K562 (cell line): Measurements from ENCODE around the gene CDRT4. TPM values are rescaled to one million over a fixed set of nuclear protein-coding genes. Genes with fewer than 3 reads are reported as not detected.

Source experiments
- ATAC-seq: fragments of 200-7000 bp; cut with Tn5 transposase; 3 replicates; pipeline ENCODE4 v1.9.1; 2020; ENCODE audit warnings: moderate library complexity
- BruUV-seq: library from RNA; stranded (reverse); fragments of 400-500 nt; replicated peaks from 2 replicates; lab custom pipeline; 2021; lab: Mats Ljungman, UMichigan
- CTCF ChIA-PET: fragments of 300-600 bp; formaldehyde crosslinking; extraction: SDS; loops from one replicate; lab custom pipeline; 2021; ENCODE audit warnings: low intra/inter-chr PET ratio; lab: Yijun Ruan, JAX
- POLR2A ChIA-PET: fragments of 300-600, 350-650 bp; sonication (Branson Sonifier 250); formaldehyde crosslinking; extraction: SDS; loops from one replicate; lab custom pipeline; 2021; ENCODE audit warnings: antibody characterized with exemption, inconsistent platforms; lab: Yijun Ruan, JAX
- DNase-seq, 4 experiments: peaks; one replicate each; pipeline versions ENCODE4 v3.0.0 to v3.0.0-alpha.2; 2011 to 2018; ENCODE audit warnings: low spot score in 3 of 4, mixed read lengths in 3 of 4; ENCODE audit errors: extremely low read depth in 1 of 4
- FAIRE-seq: peaks from 2 replicates; lab custom pipeline; 2011; peaks lifted over from hg19 to GRCh38; lab: Jason Lieb, UNC
- H2AFZ ChIP-seq: 2 replicates; pipeline ENCODE4 v1.6.0; 2011; ENCODE audit warnings: low read depth, low read length, control low read depth, inconsistent platforms
- H3K27ac ChIP-seq: fragments of 200-600 bp; 3 replicates; pipeline ENCODE4 v1.8.0; 2011; ENCODE audit warnings: low read depth, mild to moderate bottlenecking, control low read depth, inconsistent platforms, low read length, moderate library complexity, mixed read lengths; ENCODE audit errors: extremely low read depth
- H3K27me3 ChIP-seq, 2 experiments: fragments of 300-600 bp in 1 of 2; 2 replicates in 1 of 2; 3 replicates in 1 of 2; pipeline versions ENCODE4 v1.6.0 to v1.8.0; 2011; ENCODE audit warnings: inconsistent platforms in 2 of 2, low read length in 2 of 2, mild to moderate bottlenecking in 1 of 2, mixed read lengths in 1 of 2, moderate library complexity in 1 of 2; ENCODE audit not compliant: control insufficient read depth in 2 of 2, insufficient read depth in 2 of 2
- H3K36me3 ChIP-seq: fragments of 300-600 bp; 3 replicates; pipeline ENCODE4 v1.8.0; 2011; ENCODE audit warnings: mild to moderate bottlenecking, low read length, inconsistent platforms; ENCODE audit not compliant: control insufficient read depth, insufficient read depth
- H3K4me1 ChIP-seq, 2 experiments: fragments of 200-600 bp in 1 of 2; replicated peaks in 1 of 2; 2 replicates in 1 of 2; 3 replicates in 1 of 2; pipeline versions ENCODE4 v1.5.1 to v1.8.0; 2011; ENCODE audit warnings: inconsistent platforms in 2 of 2, low read length in 2 of 2, mild to moderate bottlenecking in 1 of 2, mixed read lengths in 1 of 2, moderate library complexity in 1 of 2; ENCODE audit not compliant: control insufficient read depth in 2 of 2, insufficient read depth in 2 of 2
- H3K4me2 ChIP-seq: 2 replicates; pipeline ENCODE4 v1.6.1; 2011; ENCODE audit warnings: low read length, control low read depth, inconsistent platforms, mixed read lengths; ENCODE audit not compliant: insufficient read depth
- H3K4me3 ChIP-seq: fragments of 200-600 bp; sonication (generic), shearing (Covaris generic); 2 replicates; pipeline ENCODE4 v1.5.1; 2016; ENCODE audit warnings: control low read depth, inconsistent platforms
- H3K79me2 ChIP-seq: fragments of 200-600 bp; 3 replicates; pipeline ENCODE4 v1.8.0; 2011; ENCODE audit warnings: low read length, inconsistent platforms; ENCODE audit not compliant: control insufficient read depth, insufficient read depth
- H3K9ac ChIP-seq, 2 experiments: 2 replicates each; pipeline versions ENCODE4 v1.6.0 to v1.6.1; 2011; ENCODE audit warnings: low read depth in 2 of 2, low read length in 2 of 2, control low read depth in 1 of 2, inconsistent platforms in 1 of 2, mild to moderate bottlenecking in 1 of 2, mixed read lengths in 1 of 2; ENCODE audit not compliant: insufficient read depth in 1 of 2
- H3K9me1 ChIP-seq: one replicate; pipeline ENCODE4 v1.6.0; 2011; ENCODE audit warnings: inconsistent platforms, mild to moderate bottlenecking, low read length, moderate library complexity; ENCODE audit not compliant: control insufficient read depth, insufficient read depth
- H3K9me3 ChIP-seq: replicated peaks from 2 replicates; pipeline ENCODE4 v1.5.1; 2011; ENCODE audit warnings: low read depth, low read length, inconsistent platforms; ENCODE audit not compliant: control insufficient read depth, insufficient read depth
- H4K20me1 ChIP-seq: replicated peaks from 2 replicates; pipeline ENCODE4 v1.6.1; 2011; ENCODE audit warnings: low read length, inconsistent platforms, mixed read lengths; ENCODE audit not compliant: control insufficient read depth, insufficient read depth
- ARID1B ChIP-seq: fragments of 450-650 bp; IDR thresholded peaks from 2 replicates; pipeline ENCODE4 v1.6.1; 2016; ENCODE audit warnings: antibody characterized with exemption, mild to moderate bottlenecking, inconsistent platforms
- BDP1 ChIP-seq: IDR thresholded peaks from 3 replicates; pipeline ENCODE4 v1.6.1; 2011; ENCODE audit not compliant: insufficient read length, insufficient read depth
- BMI1 ChIP-seq: fragments of 150-350 bp; IDR thresholded peaks from 2 replicates; pipeline ENCODE4 v1.6.1; 2014; ENCODE audit warnings: low read length
- EWSR1 ChIP-seq: fragments of 450-650 bp; IDR thresholded peaks from 2 replicates; pipeline ENCODE4 v1.6.1; 2018; ENCODE audit warnings: borderline replicate concordance, mild to moderate bottlenecking, low read depth, moderate library complexity; ENCODE audit not compliant: partially characterized antibody
- FOXP1 ChIP-seq: sonication (generic); formaldehyde crosslinking; IDR thresholded peaks from 2 replicates; pipeline ENCODE4 v1.8.0; 2022; ENCODE audit warnings: mild to moderate bottlenecking, missing genetic modification reagents
- TARDBP ChIP-seq: fragments of 450-650 bp; IDR thresholded peaks from 2 replicates; pipeline ENCODE4 v1.6.1; 2016
- in situ Hi-C: fragments of 300-500 bp; cut with MboI; formaldehyde crosslinking; loops from 4 replicates; pipeline ENCODE4 v1.15.0; 2018; ENCODE audit warnings: inconsistent platforms, mixed read lengths
- intact Hi-C: fragments of 100-400 bp; cut with micrococcal nuclease; formaldehyde crosslinking; loops from 2 replicates; pipeline ENCODE4 v1.14.2; 2022
- polyA plus RNA-seq, 8 experiments: library from polyadenylated mRNA; depleted of rRNA in 4 of 8; stranded (reverse) in 5 of 8; unstranded in 3 of 8; fragments of >200 nt; fragmentation: Nextera tagmentation in 2 of 8; fragmentation: Illumina TruSeq in 1 of 8; extraction: Ambion mirVana in 2 of 8; extraction: Trizol in 1 of 8; gene quantifications; 2 replicates each; pipeline versions ENCODE4 v1.2.1 to v1.2.3, GENCODE V29; 2011 to 2014; ENCODE audit warnings: inconsistent platforms in 1 of 8, missing spikeins in 1 of 8
- total RNA-seq, 7 experiments: library from RNA; depleted of rRNA in 6 of 7; stranded (reverse); fragments of >200 nt in 6 of 7; fragmentation: Illumina TruSeq in 2 of 7; extraction: Trizol in 2 of 7; gene quantifications; 2 replicates each; pipeline versions ENCODE4 v1.2.1 to v1.2.3, GENCODE V29; 2011 to 2021; ENCODE audit warnings: low replicate concordance in 1 of 7
- TF ChIP-seq, protein P1 (sequence below): fragments of 150-350 bp; IDR thresholded peaks from 2 replicates; pipeline ENCODE4 v1.6.1; 2014; ENCODE audit warnings: low read depth, mild to moderate bottlenecking, low read length, borderline replicate concordance

CDRT4 gene
- total and polyA plus RNA-seq, 9 of the 15 experiments (the other 6 are each of a cell fraction or from before 2014, with no cell fraction given), result 1.7 to 6.4 (median 3.5) TPM

DNA sequence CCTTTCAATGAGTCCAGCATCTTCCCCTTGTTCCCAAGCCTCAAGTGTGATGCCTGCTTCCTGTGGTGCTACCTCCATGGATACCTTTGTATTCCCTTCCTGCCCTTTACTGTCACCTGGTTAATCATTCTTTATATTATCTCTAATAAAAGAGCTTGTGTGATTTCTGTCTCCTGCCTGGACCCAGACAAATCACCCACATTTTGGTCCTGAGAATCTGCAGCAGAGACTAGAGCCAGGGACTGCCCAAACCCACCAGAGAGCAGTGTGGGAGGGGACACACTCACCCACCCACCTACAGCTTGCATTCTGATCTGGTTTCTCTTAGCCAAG, 30.2 kb downstream of the CDRT4 start:
- no TSS peak for BruUV-seq
- TF ChIP-seq BMI1 (no peak), FOXP1 (CRISPR knock-in tag) (no peak), BDP1 (no peak), EWSR1 (no peak), TARDBP (no peak), ARID1B (no peak)
- TF ChIP-seq, protein P1, sequence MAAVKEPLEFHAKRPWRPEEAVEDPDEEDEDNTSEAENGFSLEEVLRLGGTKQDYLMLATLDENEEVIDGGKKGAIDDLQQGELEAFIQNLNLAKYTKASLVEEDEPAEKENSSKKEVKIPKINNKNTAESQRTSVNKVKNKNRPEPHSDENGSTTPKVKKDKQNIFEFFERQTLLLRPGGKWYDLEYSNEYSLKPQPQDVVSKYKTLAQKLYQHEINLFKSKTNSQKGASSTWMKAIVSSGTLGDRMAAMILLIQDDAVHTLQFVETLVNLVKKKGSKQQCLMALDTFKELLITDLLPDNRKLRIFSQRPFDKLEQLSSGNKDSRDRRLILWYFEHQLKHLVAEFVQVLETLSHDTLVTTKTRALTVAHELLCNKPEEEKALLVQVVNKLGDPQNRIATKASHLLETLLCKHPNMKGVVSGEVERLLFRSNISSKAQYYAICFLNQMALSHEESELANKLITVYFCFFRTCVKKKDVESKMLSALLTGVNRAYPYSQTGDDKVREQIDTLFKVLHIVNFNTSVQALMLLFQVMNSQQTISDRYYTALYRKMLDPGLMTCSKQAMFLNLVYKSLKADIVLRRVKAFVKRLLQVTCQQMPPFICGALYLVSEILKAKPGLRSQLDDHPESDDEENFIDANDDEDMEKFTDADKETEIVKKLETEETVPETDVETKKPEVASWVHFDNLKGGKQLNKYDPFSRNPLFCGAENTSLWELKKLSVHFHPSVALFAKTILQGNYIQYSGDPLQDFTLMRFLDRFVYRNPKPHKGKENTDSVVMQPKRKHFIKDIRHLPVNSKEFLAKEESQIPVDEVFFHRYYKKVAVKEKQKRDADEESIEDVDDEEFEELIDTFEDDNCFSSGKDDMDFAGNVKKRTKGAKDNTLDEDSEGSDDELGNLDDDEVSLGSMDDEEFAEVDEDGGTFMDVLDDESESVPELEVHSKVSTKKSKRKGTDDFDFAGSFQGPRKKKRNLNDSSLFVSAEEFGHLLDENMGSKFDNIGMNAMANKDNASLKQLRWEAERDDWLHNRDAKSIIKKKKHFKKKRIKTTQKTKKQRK, result no peak
- Histone ChIP-seq H3K27ac (no peak overlapping the region), H2AFZ (peak overlapping the region; percentile 64; the same call in 1 of the 2 replicates), H3K79me2 (no peaks in the 10 kb centered on the region), H3K36me3 (peaks cover 5% of the 10 kb centered on the region; the same call in 2 of the 3 replicates), H3K4me1 (peaks cover 0 to 11% of the 10 kb centered on the region in 2 experiments; a peak in 2 of 5 replicates), H3K4me2 (no peak overlapping the region), H3K4me3 (no peak overlapping the region), H4K20me1 (no peaks in the 10 kb centered on the region), H3K9ac (no peak overlapping the region), H3K27me3 (no peaks in the 10 kb centered on the region), H3K9me1 (no peaks in the 10 kb centered on the region), H3K9me3 (0 out of 2 replicates have a peak, but pooled peaks cover 2% of the 10 kb centered on the region)
- CTCF ChIA-PET, result no interaction called here
- no peak for DNase-seq
- FAIRE-seq, result no peak
- intact Hi-C loops (no loop called here), in situ Hi-C loops (no loop called here)
- POLR2A ChIA-PET, result interaction anchor here (0.6 kb wide), 1 partner anchor 10 kb away, joined by 3 read pairs; no protein-coding TSS in a partner anchor
- ATAC-seq, result no peak
